A549 (cell line): ENCODE data around the gene PAXIP1.

Experiments
- CTCF ChIP-seq: fragments of >200 bp; sonication (Bioruptor Twin); formaldehyde crosslinking; IDR thresholded peaks from 3 replicates; pipeline ENCODE4 v1.5.1; 2016
- ELK1 ChIP-seq: fragments of 150-350 bp; IDR thresholded peaks from 2 replicates; pipeline ENCODE4 v1.6.1; 2014; ENCODE audit warnings: low read depth, mild to moderate bottlenecking, low read length
- EP300 ChIP-seq, 2 experiments: fragments of >200 bp; sonication (Bioruptor Twin); formaldehyde crosslinking; IDR thresholded peaks; 2 replicates in 1 of 2; 3 replicates in 1 of 2; pipeline ENCODE4 v1.6.1; 2016 to 2017
- JUN ChIP-seq, 2 experiments: fragments of >200 bp; sonication (Bioruptor Twin); formaldehyde crosslinking; IDR thresholded peaks; 2 replicates in 1 of 2; 3 replicates in 1 of 2; pipeline ENCODE4 v1.6.1; 2016 to 2017
- USF2 ChIP-seq: fragments of 450-650 bp; IDR thresholded peaks from 2 replicates; pipeline ENCODE4 v1.6.1; 2014; ENCODE audit warnings: antibody characterized with exemption
- ZC3H11A ChIP-seq: fragments of 450-650 bp; IDR thresholded peaks from 2 replicates; pipeline ENCODE4 v1.6.1; 2014; ENCODE audit warnings: antibody characterized with exemption, mild to moderate bottlenecking

- TF ChIP-seq ELK1 (no peak), CTCF (no peak), ZC3H11A (no peak), JUN (IDR thresholded peaks at IDR 0.05) (no peak), USF2 (no peak), EP300 (IDR thresholded peaks at IDR 0.05) (no peak)
Observed at GRCh38 chr7:154899862-154900261, 103.1 kb downstream of the PAXIP1 start.
